ENCODE measurements around the gene BMI1.

Gene BMI1

GRCh38 chr10:22367471-22367870, 46.6 kb downstream of the BMI1 start:
- no peak for DNase-seq (ENCODE audit: low spot score)

GRCh38 chr10:22368402-22368801, 47.5 kb downstream of the BMI1 start:
- no peak for DNase-seq (ENCODE audit: low spot score)

- no peak for DNase-seq (ENCODE audit: low spot score)
These were observed 48.1 kb downstream of the BMI1 start for GRCh38 chr10:22368981-22369380.

- DNase-seq (ENCODE audit: low spot score): no peak
These were observed 48.7 kb downstream of the BMI1 start for GRCh38 chr10:22369434-22370072.

GRCh38 chr10:22370320-22370719, 49.4 kb downstream of the BMI1 start:
- DNase-seq (ENCODE audit: low spot score): no peak

- DNase-seq (ENCODE audit: low spot score): no peak
These were observed 51.4 kb downstream of the BMI1 start for GRCh38 chr10:22372298-22372697.

GRCh38 chr10:22372917-22373316, 52.0 kb downstream of the BMI1 start:
- DNase-seq (ENCODE audit: low spot score): no peak

GRCh38 chr10:22374489-22375126, 53.7 kb downstream of the BMI1 start:
- DNase-seq (ENCODE audit: low spot score): no peak

- no peak for DNase-seq (ENCODE audit: low spot score)
These were observed 58.2 kb downstream of the BMI1 start for GRCh38 chr10:22379059-22379458.
